Measurements from ENCODE around the gene EZH2. TPM values are rescaled to one million over a fixed set of nuclear protein-coding genes. Genes with fewer than 3 reads are reported as not detected.

EZH2 gene
- total RNA-seq, 8 experiments from 2014 or later = 2.1 to 61.4 (median 17.1) TPM

Other genes starting within 250 kb of the EZH2 start
- gene CUL1, start 185.4 kb downstream of the EZH2 start, total RNA-seq = 10 to 100 TPM; 25.1 to 53.0 (median 36.9) TPM
- gene PDIA4, start 144.2 kb upstream of the EZH2 start, total RNA-seq = 100 to 1,000 TPM in 5 of 8 experiments, 10 to 100 TPM in 3; 78.7 to 201 (median 109) TPM
- gene ZNF786, start 206.4 kb upstream of the EZH2 start, total RNA-seq = 10 to 100 TPM in 1 of 8 experiments, 1 to 10 TPM in 7; 2.5 to 15.6 (median 7.1) TPM
- 1 to 10 TPM; 2.5 to 5.1 (median 3.2) TPM for gene ZNF425, start 242.0 kb upstream of the EZH2 start, total RNA-seq